Measurements from ENCODE around the gene NEDD8.

The NEDD8 gene

GRCh38 chr14:24172261-24172860 lies 59.8 kb downstream of the NEDD8 start:
- DNase-seq (ENCODE audit: low spot score) = no peak
- TF ChIP-seq CTCF (IDR thresholded peaks at IDR 0.05; ENCODE audit: extremely low read depth, insufficient read depth, missing control alignments) = no peak
- in situ Hi-C loops (cut with MboI; ENCODE audit: low pct_unique_long_range_greater_than_20kb, low sequenced_read_pairs, unreplicated experiment) = no loop called here

- DNase-seq (ENCODE audit: low spot score) = peak; percentile 98
- no peak for TF ChIP-seq CTCF (IDR thresholded peaks at IDR 0.05; ENCODE audit: extremely low read depth, insufficient read depth, missing control alignments)
- in situ Hi-C loops (cut with MboI; ENCODE audit: low pct_unique_long_range_greater_than_20kb, low sequenced_read_pairs, unreplicated experiment) = no loop called here
These were observed 60.5 kb downstream of the NEDD8 start, which contains the start of gene REC8 for GRCh38 chr14:24171422-24172260. Gene REC8 (plus strand): TSS chr14:24172080. CDS start chr14:24172553, 473 bp downstream.

GRCh38 chr14:24167469-24168114 lies 64.6 kb downstream of the NEDD8 start:
- DNase-seq (ENCODE audit: low spot score) = no peak
- in situ Hi-C loops (cut with MboI; ENCODE audit: low pct_unique_long_range_greater_than_20kb, low sequenced_read_pairs, unreplicated experiment) = no loop called here
- no peak for TF ChIP-seq CTCF (IDR thresholded peaks at IDR 0.05; ENCODE audit: extremely low read depth, insufficient read depth, missing control alignments)
